Left ventricle myocardium inferior (tissue), 1 donor: Measurements from ENCODE around the gene SLC28A1. TPM values are rescaled to one million over a fixed set of nuclear protein-coding genes. Genes with fewer than 3 reads are reported as not detected.

ENCODE experiments used
- DNase-seq: peaks from one replicate; pipeline ENCODE4 v3.0.0-alpha.2; 2020
- H3K27ac ChIP-seq: fragments of 200-600 bp; replicated peaks from 2 replicates; pipeline ENCODE4 v1.8.0; 2021
- H3K27me3 ChIP-seq: fragments of 200-600 bp; 2 replicates; pipeline ENCODE4 v1.8.0; 2021; ENCODE audit warnings: low read depth
- H3K36me3 ChIP-seq: fragments of 200-600 bp; 2 replicates; pipeline ENCODE4 v1.8.0; 2021
- H3K4me1 ChIP-seq: fragments of 200-600 bp; 2 replicates; pipeline ENCODE4 v1.8.0; 2021
- H3K4me3 ChIP-seq: fragments of 200-600 bp; 2 replicates; pipeline ENCODE4 v1.8.0; 2021; ENCODE audit warnings: mild to moderate bottlenecking, moderate library complexity
- H3K9me3 ChIP-seq: fragments of 200-600 bp; replicated peaks from 2 replicates; pipeline ENCODE4 v1.8.0; 2021
- intact Hi-C: fragments of 100-400 bp; cut with micrococcal nuclease; formaldehyde crosslinking; loops from one replicate; pipeline ENCODE4 v1.11.0; 2022
- total RNA-seq: library from RNA; stranded (reverse); fragmentation: NEBNext Ultra II Directional; extraction: Animal tissue kit (Norgen Biotek cat#: 25700); gene quantifications from one replicate; pipeline ENCODE4 v1.2.1, GENCODE V29; 2021
- TF ChIP-seq, protein P1 (sequence below): fragments of 200-600 bp; IDR thresholded peaks from 2 replicates; pipeline ENCODE4 v1.8.0; 2021; ENCODE audit warnings: antibody characterized with exemption, mild to moderate bottlenecking, borderline replicate concordance
- donor health status: DM: no; HTN: yes; CAD: no; lungs with severe emphysema.

Gene SLC28A1
- total RNA-seq, 1 donor from 2014 or later = 0.91 TPM

DNA sequence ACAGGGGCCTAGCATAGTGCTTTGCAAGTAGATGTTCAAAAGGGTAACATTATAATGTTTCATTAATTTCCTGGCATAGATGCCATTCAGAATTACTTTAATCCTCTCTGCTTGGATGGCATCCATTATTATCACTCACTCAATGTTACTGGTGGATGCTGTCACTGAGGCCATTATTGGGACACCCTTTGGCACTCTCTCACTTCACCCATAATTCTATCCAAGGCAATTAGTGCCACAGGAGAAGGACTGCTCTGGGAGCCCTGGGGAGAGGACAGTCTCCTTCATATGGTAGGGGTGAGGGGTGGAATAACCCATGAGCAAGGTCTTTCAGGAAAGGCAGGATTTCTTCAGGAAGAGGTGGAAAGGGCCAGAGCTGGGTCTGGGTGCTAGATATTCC lies 28.7 kb upstream of the SLC28A1 start:
- Histone ChIP-seq H3K4me1 (peaks cover 67% of the 10 kb centered on the region), H3K9me3 (no peaks in the 10 kb centered on the region), H3K27me3 (no peaks in the 10 kb centered on the region), H3K4me3 (no peak overlapping the region), H3K27ac (peak overlapping the region; percentile 79), H3K36me3 (peaks cover 55% of the 10 kb centered on the region)
- TF ChIP-seq, protein P1, sequence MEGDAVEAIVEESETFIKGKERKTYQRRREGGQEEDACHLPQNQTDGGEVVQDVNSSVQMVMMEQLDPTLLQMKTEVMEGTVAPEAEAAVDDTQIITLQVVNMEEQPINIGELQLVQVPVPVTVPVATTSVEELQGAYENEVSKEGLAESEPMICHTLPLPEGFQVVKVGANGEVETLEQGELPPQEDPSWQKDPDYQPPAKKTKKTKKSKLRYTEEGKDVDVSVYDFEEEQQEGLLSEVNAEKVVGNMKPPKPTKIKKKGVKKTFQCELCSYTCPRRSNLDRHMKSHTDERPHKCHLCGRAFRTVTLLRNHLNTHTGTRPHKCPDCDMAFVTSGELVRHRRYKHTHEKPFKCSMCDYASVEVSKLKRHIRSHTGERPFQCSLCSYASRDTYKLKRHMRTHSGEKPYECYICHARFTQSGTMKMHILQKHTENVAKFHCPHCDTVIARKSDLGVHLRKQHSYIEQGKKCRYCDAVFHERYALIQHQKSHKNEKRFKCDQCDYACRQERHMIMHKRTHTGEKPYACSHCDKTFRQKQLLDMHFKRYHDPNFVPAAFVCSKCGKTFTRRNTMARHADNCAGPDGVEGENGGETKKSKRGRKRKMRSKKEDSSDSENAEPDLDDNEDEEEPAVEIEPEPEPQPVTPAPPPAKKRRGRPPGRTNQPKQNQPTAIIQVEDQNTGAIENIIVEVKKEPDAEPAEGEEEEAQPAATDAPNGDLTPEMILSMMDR = no peak
- no peak for DNase-seq
- intact Hi-C loops = no loop called here

DNA sequence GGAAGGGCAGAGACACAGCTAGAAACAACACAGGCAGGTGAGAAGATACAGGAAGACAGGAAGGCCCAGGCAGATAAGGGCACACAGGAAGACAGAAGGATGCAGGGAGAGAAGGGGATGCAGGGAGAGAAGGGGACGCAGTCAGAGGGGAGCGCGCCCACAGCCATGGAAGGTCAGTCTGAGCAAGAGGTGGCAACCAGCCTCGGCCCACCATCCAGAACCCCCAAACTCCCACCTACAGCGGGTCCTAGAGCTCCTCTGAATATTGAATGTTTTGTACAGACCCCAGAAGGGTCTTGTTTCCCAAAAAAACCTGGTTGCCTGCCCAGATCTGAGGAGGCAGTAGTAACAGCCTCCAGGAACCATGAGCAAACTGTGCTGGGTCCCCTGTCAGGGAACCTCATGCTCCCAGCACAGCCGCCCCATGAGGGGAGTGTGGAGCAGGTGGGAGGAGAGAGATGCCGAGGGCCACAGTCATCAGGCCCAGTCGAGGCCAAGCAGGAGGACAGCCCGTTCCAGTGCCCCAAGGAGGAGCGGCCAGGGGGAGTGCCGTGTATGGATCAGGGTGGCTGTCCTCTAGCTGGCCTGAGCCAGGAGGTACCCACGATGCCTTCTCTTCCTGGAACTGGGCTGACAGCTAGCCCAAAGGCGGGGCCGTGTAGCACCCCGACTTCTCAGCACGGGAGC lies 27.6 kb upstream of the SLC28A1 start:
- Histone ChIP-seq H3K27me3 (no peaks in the 10 kb centered on the region), H3K36me3 (peaks cover 55% of the 10 kb centered on the region), H3K4me3 (no peak overlapping the region), H3K9me3 (no peaks in the 10 kb centered on the region), H3K4me1 (peaks cover 67% of the 10 kb centered on the region), H3K27ac (peak overlapping the region; percentile 79)
- DNase-seq = no peak
- intact Hi-C loops = no loop called here
- TF ChIP-seq, protein P1 = no peak

DNA sequence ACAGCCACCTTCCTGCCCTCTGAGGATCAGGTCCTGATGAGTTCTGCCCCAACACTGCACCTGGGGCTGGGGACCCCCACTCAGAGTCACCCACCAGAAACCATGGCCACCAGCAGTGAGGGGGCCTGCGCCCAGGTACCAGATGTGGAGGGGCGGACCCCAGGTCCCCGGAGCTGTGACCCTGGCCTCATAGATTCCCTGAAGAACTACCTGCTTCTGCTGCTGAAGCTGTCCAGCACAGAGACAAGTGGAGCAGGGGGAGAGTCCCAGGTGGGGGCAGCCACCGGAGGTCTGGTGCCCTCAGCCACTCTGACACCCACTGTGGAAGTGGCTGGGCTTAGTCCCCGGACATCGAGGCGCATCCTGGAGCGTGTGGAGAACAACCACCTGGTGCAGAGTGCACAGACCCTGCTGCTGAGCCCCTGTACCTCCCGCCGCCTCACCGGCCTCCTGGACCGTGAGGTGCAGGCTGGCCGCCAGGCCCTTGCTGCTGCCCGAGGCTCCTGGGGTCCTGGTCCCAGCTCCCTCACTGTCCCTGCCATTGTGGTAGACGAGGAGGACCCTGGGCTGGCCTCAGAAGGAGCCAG lies 27.0 kb upstream of the SLC28A1 start:
- TF ChIP-seq, protein P1 = no peak
- Histone ChIP-seq H3K27me3 (no peaks in the 10 kb centered on the region), H3K4me1 (peaks cover 67% of the 10 kb centered on the region), H3K4me3 (no peak overlapping the region), H3K9me3 (no peaks in the 10 kb centered on the region), H3K27ac (peak overlapping the region; percentile 45), H3K36me3 (peaks cover 58% of the 10 kb centered on the region)
- intact Hi-C loops = no loop called here
- DNase-seq = no peak

DNA sequence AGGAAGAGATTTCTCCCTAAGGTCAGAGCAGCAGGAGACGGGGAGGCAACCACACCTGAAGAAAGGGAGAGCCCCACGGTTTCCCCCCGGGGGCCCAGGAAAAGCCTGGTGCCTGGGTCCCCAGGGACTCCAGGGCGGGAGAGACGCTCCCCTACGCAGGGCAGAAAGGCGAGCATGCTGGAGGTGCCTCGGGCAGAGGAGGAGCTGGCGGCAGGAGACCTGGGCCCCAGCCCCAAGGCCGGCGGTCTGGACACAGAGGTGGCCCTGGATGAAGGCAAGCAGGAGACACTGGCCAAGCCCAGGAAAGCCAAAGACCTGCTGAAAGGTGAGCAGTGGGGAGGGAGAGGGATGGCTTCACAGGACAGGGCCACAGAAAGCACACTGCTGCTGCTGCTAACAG lies 26.2 kb upstream of the SLC28A1 start:
- Histone ChIP-seq H3K4me3 (no peak overlapping the region), H3K9me3 (no peaks in the 10 kb centered on the region), H3K27ac (peak overlapping the region; percentile 45), H3K36me3 (peaks cover 54% of the 10 kb centered on the region), H3K27me3 (no peaks in the 10 kb centered on the region), H3K4me1 (peaks cover 66% of the 10 kb centered on the region)
- TF ChIP-seq, protein P1 = no peak
- DNase-seq = no peak
- intact Hi-C loops = no loop called here

DNA sequence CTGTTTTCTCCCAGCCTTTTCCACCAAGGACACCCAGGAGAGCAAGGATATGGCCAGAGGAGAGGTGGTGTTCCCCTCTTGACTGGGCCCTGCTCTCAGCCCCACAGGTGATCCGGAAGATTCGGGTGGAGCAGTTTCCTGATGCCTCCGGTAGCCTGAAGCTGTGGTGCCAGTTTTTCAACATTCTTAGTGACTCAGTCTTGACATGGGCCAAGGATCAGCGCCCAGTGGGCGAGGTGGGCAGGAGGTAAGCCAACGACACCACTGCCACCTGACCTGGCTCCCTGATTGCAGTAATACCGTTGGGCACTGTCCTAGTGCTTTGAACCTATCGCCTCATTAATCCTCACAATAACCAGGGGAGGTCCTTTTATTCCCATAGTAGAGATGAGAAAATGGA lies 25.3 kb upstream of the SLC28A1 start:
- Histone ChIP-seq H3K4me1 (peaks cover 66% of the 10 kb centered on the region), H3K9me3 (no peaks in the 10 kb centered on the region), H3K36me3 (peaks cover 58% of the 10 kb centered on the region), H3K27me3 (no peaks in the 10 kb centered on the region), H3K27ac (no peak overlapping the region), H3K4me3 (no peak overlapping the region)
- DNase-seq = no peak
- TF ChIP-seq, protein P1 = no peak
- intact Hi-C loops = no loop called here
